Stimulated activated effector memory CD8-positive, alpha-beta T cell treated with anti-CD3 and anti-CD28 coated beads, Interleukin-12 subunit alpha, Interleukin-12 subunit beta, amount 100 ng/mL, for 72 hours (primary cell): Measurements from ENCODE around the gene MARCHF3.
"Not testable (repeated sequence)": the region's sequence is repeated elsewhere in the genome, so short reads cannot be mapped to it uniquely, and the experiment has no call there.

Experiments used
- ATAC-seq: fragments of 150-1000 bp; cut with Tn5 transposase; 2 replicates; pipeline ENCODE4 v1.10.0; 2021
- DNase-seq, 2 donors: peaks; one replicate each; pipeline ENCODE4 v3.0.0; 2021 to 2022; ENCODE audit warnings: low spot score in 2 of 2
- H3K27ac Mint-ChIP-seq: one replicate; pipeline ENCODE4 v1.8.0; 2022; ENCODE audit warnings: mild to moderate bottlenecking, mixed read lengths
- H3K36me3 Mint-ChIP-seq: one replicate; pipeline ENCODE4 v1.8.0; 2022; ENCODE audit warnings: mild to moderate bottlenecking, mixed read lengths
- H3K4me1 Mint-ChIP-seq: one replicate; pipeline ENCODE4 v1.8.0; 2022; ENCODE audit warnings: mixed read lengths
- H3K4me3 Mint-ChIP-seq: one replicate; pipeline ENCODE4 v1.8.0; 2022; ENCODE audit warnings: mild to moderate bottlenecking, mixed read lengths
- H3K9me3 Mint-ChIP-seq: one replicate; pipeline ENCODE4 v1.8.0; 2022; ENCODE audit warnings: mixed read lengths

Gene MARCHF3

GRCh38 chr5:127009784-127010183 lies 20.6 kb downstream of the MARCHF3 start:
- no peak overlapping the region for H3K4me3 Mint-ChIP-seq
- H3K36me3 Mint-ChIP-seq = no peaks in the 10 kb centered on the region
- ATAC-seq (no peak), DNase-seq (no peak)
- H3K4me1 Mint-ChIP-seq = no peaks in the 10 kb centered on the region
- no peak overlapping the region for H3K27ac Mint-ChIP-seq
- H3K9me3 Mint-ChIP-seq = no peaks in the 10 kb centered on the region

DNA sequence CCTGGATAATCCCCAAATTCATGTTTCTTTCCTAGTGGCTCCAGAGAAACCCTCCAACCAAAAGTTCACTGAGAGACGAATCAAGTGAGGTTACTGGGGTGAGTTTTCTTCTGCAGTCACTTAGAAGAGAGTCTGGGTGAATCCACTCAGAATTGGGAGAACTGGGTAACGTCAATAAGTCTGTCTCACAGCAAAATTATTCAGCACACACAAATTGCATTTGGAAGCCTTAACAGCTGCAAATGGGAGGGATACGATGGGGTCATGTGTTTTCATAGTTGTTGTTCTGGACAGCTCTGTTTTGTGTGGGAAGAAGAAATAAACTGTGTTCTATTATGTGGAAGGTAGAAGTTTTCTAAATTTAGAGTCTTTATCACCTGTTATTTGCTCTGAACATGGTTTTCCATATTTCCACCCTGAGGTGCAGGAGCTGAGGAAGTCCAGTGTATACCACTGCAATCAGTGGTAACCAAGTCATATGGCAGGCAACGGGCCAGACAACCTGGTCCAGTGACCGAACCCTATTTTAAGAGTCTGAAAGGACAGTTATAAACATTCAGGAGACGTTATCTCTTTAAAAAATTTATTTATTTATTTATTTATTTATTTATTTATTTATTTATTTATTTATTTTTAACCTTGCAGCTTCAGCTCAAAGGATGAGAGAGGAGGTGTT lies 21.9 kb downstream of the MARCHF3 start:
- Mint-ChIP-seq H3K9me3 (no peaks in the 10 kb centered on the region), H3K36me3 (no peaks in the 10 kb centered on the region), H3K4me3 (no peak overlapping the region), H3K4me1 (no peaks in the 10 kb centered on the region), H3K27ac (no peak overlapping the region)
- DNase-seq (no peak), ATAC-seq (no peak)

- DNase-seq (no peak), ATAC-seq (no peak)
- Mint-ChIP-seq H3K27ac (no peak overlapping the region), H3K4me1 (no peaks in the 10 kb centered on the region), H3K36me3 (no peaks in the 10 kb centered on the region), H3K9me3 (no peaks in the 10 kb centered on the region), H3K4me3 (no peak overlapping the region)
Observed at GRCh38 chr5:127007522-127007921, 22.8 kb downstream of the MARCHF3 start.

DNA sequence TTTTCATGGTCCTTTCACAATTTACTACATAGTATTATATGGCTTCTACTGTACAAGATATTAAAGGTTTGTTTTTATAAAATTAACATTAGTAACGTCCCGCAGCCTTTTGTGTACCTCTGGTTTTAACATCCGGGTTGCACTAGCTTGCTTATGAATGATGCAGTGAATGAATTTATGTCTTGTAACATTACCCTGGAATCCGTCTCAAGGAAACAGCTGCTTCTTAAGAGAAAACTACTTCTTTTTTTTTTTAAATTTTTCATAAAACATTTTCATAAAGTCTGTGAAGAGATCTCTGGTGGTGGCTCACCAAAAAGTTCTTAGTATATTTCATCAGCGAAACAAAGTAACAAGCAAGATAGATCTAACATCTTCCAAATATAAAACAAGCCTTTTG lies 23.6 kb downstream of the MARCHF3 start:
- Mint-ChIP-seq H3K36me3 (no peaks in the 10 kb centered on the region), H3K4me3 (no peak overlapping the region), H3K9me3 (no peaks in the 10 kb centered on the region), H3K4me1 (no peaks in the 10 kb centered on the region), H3K27ac (no peak overlapping the region)
- no peak for DNase-seq
- no peak for ATAC-seq

DNA sequence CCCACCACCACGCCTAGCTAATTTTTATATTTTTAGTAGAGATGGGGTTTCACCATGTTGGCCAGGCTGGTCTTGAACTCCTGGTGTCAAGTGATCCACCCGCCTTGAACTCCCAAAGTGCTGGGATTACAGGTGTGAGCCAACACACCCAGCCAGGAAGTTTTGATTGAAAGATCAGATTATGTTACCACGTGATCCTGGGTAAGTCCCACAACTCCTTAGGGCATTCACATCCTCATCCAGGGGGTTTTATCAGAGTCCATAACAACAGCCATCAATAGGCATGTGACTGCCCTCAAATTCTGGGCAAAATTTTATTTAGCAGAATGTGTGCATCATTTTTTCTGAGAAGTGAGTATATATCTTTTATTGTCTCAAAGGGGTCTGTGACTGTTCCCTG lies 25.1 kb downstream of the MARCHF3 start:
- not testable (repeated sequence) for H3K27ac Mint-ChIP-seq, H3K9me3 Mint-ChIP-seq, ATAC-seq, H3K4me3 Mint-ChIP-seq, H3K36me3 Mint-ChIP-seq, H3K4me1 Mint-ChIP-seq, DNase-seq

GRCh38 chr5:127004721-127005120 lies 25.6 kb downstream of the MARCHF3 start:
- H3K9me3 Mint-ChIP-seq = no peaks in the 10 kb centered on the region
- DNase-seq (no peak), ATAC-seq (no peak)
- no peak overlapping the region for H3K27ac Mint-ChIP-seq
- H3K36me3 Mint-ChIP-seq = no peaks in the 10 kb centered on the region
- H3K4me1 Mint-ChIP-seq = no peaks in the 10 kb centered on the region
- no peak overlapping the region for H3K4me3 Mint-ChIP-seq

DNA sequence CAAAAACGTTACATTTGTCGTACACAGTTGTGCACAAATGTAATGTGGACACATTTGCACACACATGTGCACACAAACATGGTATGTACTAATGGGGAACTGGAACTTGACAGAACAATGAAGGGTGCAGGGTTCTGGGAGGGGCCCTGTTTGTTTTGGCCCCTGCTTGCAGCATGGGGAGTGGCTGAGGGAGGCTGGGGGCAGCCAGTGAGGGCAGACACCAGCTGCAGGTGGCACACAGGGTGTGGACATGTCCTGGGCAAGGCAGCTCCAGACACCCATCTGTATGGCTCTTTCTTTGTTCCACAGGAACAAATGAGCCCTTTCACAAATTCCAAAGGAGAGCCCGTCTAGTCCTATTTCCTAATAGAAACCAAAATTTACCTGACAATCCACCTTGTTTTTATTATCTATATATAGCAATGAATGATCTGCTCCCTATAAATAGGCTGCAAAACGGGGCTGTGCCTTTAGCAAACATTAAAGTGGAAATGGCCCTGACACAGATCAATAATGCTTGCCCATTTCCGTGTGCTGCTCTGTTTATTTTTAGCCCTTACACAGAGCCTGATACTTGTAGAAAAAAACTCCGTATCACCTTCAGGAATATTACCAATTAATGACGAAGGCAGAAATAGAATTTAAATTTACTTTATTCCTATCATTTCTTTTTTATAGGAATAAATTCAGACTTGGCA lies 26.4 kb downstream of the MARCHF3 start:
- Mint-ChIP-seq H3K36me3 (no peaks in the 10 kb centered on the region), H3K4me3 (no peak overlapping the region), H3K27ac (no peak overlapping the region), H3K9me3 (no peaks in the 10 kb centered on the region), H3K4me1 (no peaks in the 10 kb centered on the region)
- ATAC-seq = no peak
- no peak for DNase-seq

GRCh38 chr5:127002390-127002789 lies 28.0 kb downstream of the MARCHF3 start:
- no peak overlapping the region for H3K27ac Mint-ChIP-seq
- DNase-seq = no peak

DNA sequence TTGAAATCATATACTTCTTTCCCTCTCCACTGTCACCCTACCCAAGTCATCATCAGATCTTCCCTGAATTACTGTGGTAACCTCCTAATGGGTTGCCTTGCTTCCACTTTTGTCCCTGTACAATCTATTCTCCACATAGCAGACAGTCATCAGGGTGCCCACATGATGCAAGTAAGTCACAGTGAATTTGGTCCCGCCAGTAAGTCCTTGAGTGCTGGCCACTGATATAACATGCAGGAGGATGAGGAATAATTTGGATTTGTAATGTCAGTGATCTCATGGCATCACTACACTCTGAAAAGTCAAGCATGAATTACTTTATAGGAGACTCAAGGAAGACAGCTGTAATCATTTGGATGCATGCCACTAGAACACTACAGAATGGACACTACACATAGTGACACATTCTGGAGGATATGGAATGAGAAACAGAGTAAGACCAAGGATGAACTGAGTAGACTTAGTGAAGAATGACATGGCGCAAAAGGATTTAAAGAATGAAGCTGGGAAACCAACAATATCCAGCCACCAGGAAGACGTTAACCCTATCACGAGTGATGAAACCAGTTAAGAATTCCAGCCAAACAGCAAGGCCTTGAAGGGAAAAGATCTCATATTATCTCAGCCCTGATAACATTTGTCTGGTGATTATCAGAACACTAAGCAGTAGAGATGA lies 28.6 kb downstream of the MARCHF3 start:
- Mint-ChIP-seq H3K4me1 (no peaks in the 10 kb centered on the region), H3K9me3 (no peaks in the 10 kb centered on the region), H3K4me3 (no peak overlapping the region), H3K27ac (no peak overlapping the region), H3K36me3 (no peaks in the 10 kb centered on the region)
- no peak for ATAC-seq
- no peak for DNase-seq

More at GRCh38 chr5:127002390-127002789, 28.0 kb downstream of the MARCHF3 start:
- no peaks in the 10 kb centered on the region for H3K36me3 Mint-ChIP-seq
- H3K4me3 Mint-ChIP-seq = no peak overlapping the region
- no peaks in the 10 kb centered on the region for H3K4me1 Mint-ChIP-seq
- H3K9me3 Mint-ChIP-seq = no peaks in the 10 kb centered on the region
- no peak for ATAC-seq

DNA sequence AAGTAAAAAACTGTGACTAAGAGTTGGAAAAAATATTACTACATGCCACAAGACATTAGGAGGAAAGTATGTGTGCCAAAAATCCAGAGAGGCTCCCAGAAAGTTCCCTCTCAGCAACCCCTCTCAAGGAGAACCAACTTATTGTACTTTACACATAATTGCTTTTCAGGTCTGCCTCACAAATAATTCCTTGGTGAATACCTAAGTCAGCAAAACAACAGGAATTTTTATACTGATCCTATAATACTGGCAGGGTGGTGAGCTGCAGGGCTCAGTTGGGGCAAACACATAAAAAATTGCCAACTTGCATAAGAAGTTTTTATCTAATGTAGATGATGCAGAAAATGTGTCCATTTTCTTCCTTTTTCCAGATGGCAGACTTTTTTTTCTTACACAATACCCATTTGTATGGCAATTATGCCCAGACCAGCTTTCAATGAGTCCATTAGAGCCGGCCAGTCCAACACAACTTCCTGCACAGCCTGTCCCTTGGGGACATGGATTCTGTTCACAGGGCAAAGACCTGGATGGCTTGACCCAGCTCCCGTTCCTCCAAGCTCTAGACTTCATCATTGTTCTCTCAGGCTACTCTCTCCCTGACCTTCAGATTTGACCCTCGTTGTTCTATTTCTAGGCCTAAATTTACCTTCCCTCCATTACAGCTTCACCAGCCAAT lies 31.3 kb downstream of the MARCHF3 start:
- no peak for DNase-seq
- H3K4me1 Mint-ChIP-seq = no peaks in the 10 kb centered on the region
- H3K4me3 Mint-ChIP-seq = no peak overlapping the region
- H3K9me3 Mint-ChIP-seq = no peaks in the 10 kb centered on the region
- no peaks in the 10 kb centered on the region for H3K36me3 Mint-ChIP-seq
- H3K27ac Mint-ChIP-seq = no peak overlapping the region
- no peak for ATAC-seq

DNA sequence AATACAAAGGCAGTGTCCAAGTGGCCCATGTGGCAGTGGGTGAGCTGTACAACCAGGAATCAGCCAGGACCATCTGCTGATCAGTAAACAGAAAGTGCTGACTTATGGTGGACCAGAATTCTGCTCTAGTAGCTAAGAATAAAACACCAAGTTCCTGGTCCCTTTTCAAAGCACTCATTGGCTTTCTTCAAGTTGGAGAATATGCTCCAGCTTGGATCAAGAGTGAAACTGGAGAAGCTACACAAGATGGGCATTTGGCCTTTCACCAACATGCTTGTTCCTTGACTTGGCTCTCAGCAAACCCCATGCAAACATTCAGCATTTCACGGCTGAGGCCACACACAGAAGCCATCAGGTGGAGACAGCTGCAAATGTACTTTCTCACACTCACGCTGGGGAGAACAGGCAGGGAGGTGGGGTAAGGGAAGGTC lies 32.1 kb downstream of the MARCHF3 start:
- Mint-ChIP-seq H3K4me3 (no peak overlapping the region), H3K36me3 (no peaks in the 10 kb centered on the region), H3K27ac (no peak overlapping the region), H3K9me3 (no peaks in the 10 kb centered on the region), H3K4me1 (no peaks in the 10 kb centered on the region)
- no peak for DNase-seq
- ATAC-seq = no peak

DNA sequence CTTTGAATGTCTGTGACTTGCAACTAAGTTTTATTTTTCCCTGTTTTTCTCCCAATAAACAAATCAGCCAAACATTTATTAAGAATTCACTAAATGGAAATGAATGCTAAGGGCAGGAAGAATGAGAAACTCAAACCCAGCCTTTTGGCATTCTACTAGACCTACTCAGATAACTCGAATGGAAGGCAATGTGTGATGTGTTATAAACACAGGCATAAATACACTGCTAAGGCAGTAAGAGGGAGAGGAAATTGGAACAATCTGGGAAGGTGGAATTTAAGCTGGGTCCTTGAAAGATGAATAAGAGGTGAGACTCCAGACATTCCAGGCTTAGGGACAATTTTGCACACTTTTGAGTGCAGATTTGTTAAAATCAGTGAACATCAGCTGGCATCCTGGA lies 34.7 kb downstream of the MARCHF3 start:
- no peak for DNase-seq
- H3K4me3 Mint-ChIP-seq = no peak overlapping the region
- H3K4me1 Mint-ChIP-seq = no peaks in the 10 kb centered on the region
- ATAC-seq = no peak
- no peak overlapping the region for H3K27ac Mint-ChIP-seq
- H3K36me3 Mint-ChIP-seq = no peaks in the 10 kb centered on the region
- H3K9me3 Mint-ChIP-seq = no peaks in the 10 kb centered on the region

GRCh38 chr5:126995039-126995438 lies 35.3 kb downstream of the MARCHF3 start:
- ATAC-seq (no peak), DNase-seq (no peak)
- no peak overlapping the region for H3K27ac Mint-ChIP-seq
- H3K36me3 Mint-ChIP-seq = no peaks in the 10 kb centered on the region
- H3K9me3 Mint-ChIP-seq = no peaks in the 10 kb centered on the region
- no peaks in the 10 kb centered on the region for H3K4me1 Mint-ChIP-seq
- no peak overlapping the region for H3K4me3 Mint-ChIP-seq

DNA sequence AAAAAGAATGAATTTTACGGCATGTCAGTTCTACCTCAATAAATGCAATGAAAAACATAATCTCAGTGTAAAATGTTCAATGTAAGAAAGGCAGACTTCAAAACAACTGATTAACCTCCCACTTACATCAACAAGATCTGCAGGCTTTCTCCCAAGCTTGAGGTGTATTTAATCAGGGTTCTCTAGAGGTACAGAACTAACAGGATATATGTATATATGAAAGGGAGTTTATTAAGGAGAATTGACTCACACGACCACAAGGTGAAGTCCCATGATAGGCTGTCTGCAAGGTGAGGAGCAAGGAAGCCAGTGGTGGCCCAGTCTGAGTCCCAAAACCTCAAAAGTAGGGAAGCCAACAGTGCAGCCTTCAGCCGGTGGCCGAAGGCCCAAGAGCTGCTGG lies 35.9 kb downstream of the MARCHF3 start:
- DNase-seq (no peak), ATAC-seq (no peak)
- H3K4me1 Mint-ChIP-seq = no peaks in the 10 kb centered on the region
- no peaks in the 10 kb centered on the region for H3K9me3 Mint-ChIP-seq
- no peak overlapping the region for H3K4me3 Mint-ChIP-seq
- H3K27ac Mint-ChIP-seq = no peak overlapping the region
- no peaks in the 10 kb centered on the region for H3K36me3 Mint-ChIP-seq

- no peak for DNase-seq
- Mint-ChIP-seq H3K9me3 (no peaks in the 10 kb centered on the region), H3K4me3 (no peak overlapping the region), H3K36me3 (no peaks in the 10 kb centered on the region), H3K27ac (no peak overlapping the region), H3K4me1 (peaks cover 8% of the 10 kb centered on the region)
- peak; percentile 50 for ATAC-seq
Observed at GRCh38 chr5:126988021-126988569, 42.3 kb downstream of the MARCHF3 start.
